ENCODE measurements around the gene CDHR3. TPM values are rescaled to one million over a fixed set of nuclear protein-coding genes. Genes with fewer than 3 reads are reported as not detected.
"Not testable (repeated sequence)": the region's sequence is repeated elsewhere in the genome, so short reads cannot be mapped to it uniquely, and the experiment has no call there.

The CDHR3 gene
- total RNA-seq, 1 donor from 2014 or later = 3.1 TPM

GRCh38 chr7:105979405-105979804 lies 16.3 kb downstream of the CDHR3 start:
- H4K20me1 ChIP-seq (ENCODE audit: insufficient read depth, low read length) = no peaks in the 10 kb centered on the region
- H3K4me3 ChIP-seq (ENCODE audit: insufficient read depth, low read depth, low read length) = no peak overlapping the region

GRCh38 chr7:105980645-105981396 lies 17.8 kb downstream of the CDHR3 start:
- Histone ChIP-seq H3K4me3 (ENCODE audit: insufficient read depth, low read depth, low read length) (no peak overlapping the region), H3K9me3 (ENCODE audit: insufficient read depth, low read depth, low read length) (no peaks in the 10 kb centered on the region), H3K27ac (ENCODE audit: low read depth, low read length) (no peak overlapping the region), H3K79me2 (ENCODE audit: insufficient read depth, low read length) (no peaks in the 10 kb centered on the region), H3K4me1 (ENCODE audit: insufficient read depth, low read length) (no peaks in the 10 kb centered on the region), H3K36me3 (ENCODE audit: insufficient read depth, low read length) (no peaks in the 10 kb centered on the region), H2AFZ (ENCODE audit: low read depth, low read length) (no peak overlapping the region), H3K27me3 (ENCODE audit: insufficient read depth, low read length) (peaks cover 5% of the 10 kb centered on the region), H3K4me2 (ENCODE audit: low read length) (no peak overlapping the region), H3K9ac (ENCODE audit: low read length) (no peak overlapping the region), H4K20me1 (ENCODE audit: insufficient read depth, low read length) (no peaks in the 10 kb centered on the region)
- no peaks in the 10 kb centered on the region for H3K9me3 Mint-ChIP-seq (ENCODE audit: unreplicated experiment)
- FAIRE-seq (no peak), DNase-seq (ENCODE audit: low read depth) (no peak)
- TF ChIP-seq EZH2 (IDR thresholded peaks at IDR 0.05; ENCODE audit: insufficient read depth, low read length) = no peak
- no peak for TF ChIP-seq CTCF (IDR thresholded peaks at IDR 0.05; ENCODE audit: insufficient read depth, low read depth, low read length)
- H3K27ac Mint-ChIP-seq (ENCODE audit: unreplicated experiment) = no peak overlapping the region
- H3K4me3 Mint-ChIP-seq (ENCODE audit: unreplicated experiment) = no peak overlapping the region
- H3K4me1 Mint-ChIP-seq (ENCODE audit: low read depth, unreplicated experiment) = peaks cover 9% of the 10 kb centered on the region
- H3K27me3 Mint-ChIP-seq (ENCODE audit: low read depth, unreplicated experiment) = peaks cover 16% of the 10 kb centered on the region
- peaks cover 6% of the 10 kb centered on the region for H3K36me3 Mint-ChIP-seq (ENCODE audit: low read depth, unreplicated experiment)

More at GRCh38 chr7:105979405-105979804, 16.3 kb downstream of the CDHR3 start:
- Mint-ChIP-seq H3K27ac (ENCODE audit: unreplicated experiment) (no peak overlapping the region), H3K27me3 (ENCODE audit: low read depth, unreplicated experiment) (peaks cover 21% of the 10 kb centered on the region), H3K4me1 (ENCODE audit: low read depth, unreplicated experiment) (peaks cover 11% of the 10 kb centered on the region), H3K4me3 (ENCODE audit: unreplicated experiment) (no peak overlapping the region), H3K36me3 (ENCODE audit: low read depth, unreplicated experiment) (peaks cover 9% of the 10 kb centered on the region), H3K9me3 (ENCODE audit: unreplicated experiment) (peaks cover 2% of the 10 kb centered on the region)
- H3K27ac ChIP-seq (ENCODE audit: low read depth, low read length) = no peak overlapping the region
- no peak overlapping the region for H2AFZ ChIP-seq (ENCODE audit: low read depth, low read length)
- H3K4me1 ChIP-seq (ENCODE audit: insufficient read depth, low read length) = no peaks in the 10 kb centered on the region
- H3K9me3 ChIP-seq (ENCODE audit: insufficient read depth, low read depth, low read length) = no peaks in the 10 kb centered on the region
- no peak overlapping the region for H3K9ac ChIP-seq (ENCODE audit: low read length)
- no peaks in the 10 kb centered on the region for H3K36me3 ChIP-seq (ENCODE audit: insufficient read depth, low read length)
- TF ChIP-seq CTCF (IDR thresholded peaks at IDR 0.05; ENCODE audit: insufficient read depth, low read depth, low read length) = no peak
- TF ChIP-seq EZH2 (IDR thresholded peaks at IDR 0.05; ENCODE audit: insufficient read depth, low read length) = no peak
- DNase-seq (ENCODE audit: low read depth) (no peak), FAIRE-seq (no peak)
- peaks cover 4% of the 10 kb centered on the region for H3K27me3 ChIP-seq (ENCODE audit: insufficient read depth, low read length)
- H3K4me2 ChIP-seq (ENCODE audit: low read length) = no peak overlapping the region
- no peaks in the 10 kb centered on the region for H3K79me2 ChIP-seq (ENCODE audit: insufficient read depth, low read length)

DNA sequence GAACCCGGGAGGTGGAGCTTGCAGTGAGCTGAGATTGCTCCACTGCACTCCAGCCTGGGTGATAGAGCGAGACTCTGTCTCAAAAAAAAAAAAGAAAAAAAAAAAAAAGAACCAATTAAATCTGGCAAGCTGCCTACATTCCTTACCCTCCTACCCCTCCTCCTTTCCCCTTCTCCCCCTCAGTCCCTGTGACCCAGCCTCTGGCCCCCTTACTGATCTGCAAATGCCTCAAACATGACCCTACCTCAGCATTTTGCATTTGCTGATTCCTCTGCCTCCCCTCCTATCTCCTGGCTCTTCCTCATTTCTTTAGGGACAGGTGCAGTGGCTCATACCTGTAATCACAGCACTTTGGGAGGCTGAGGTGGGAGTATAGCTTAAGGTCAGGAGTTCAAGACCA lies 19.3 kb downstream of the CDHR3 start:
- H3K4me1 Mint-ChIP-seq (ENCODE audit: low read depth, unreplicated experiment) = peaks cover 9% of the 10 kb centered on the region
- Histone ChIP-seq H2AFZ (ENCODE audit: low read depth, low read length) (no peak overlapping the region), H3K4me2 (ENCODE audit: low read length) (no peak overlapping the region), H3K27me3 (ENCODE audit: insufficient read depth, low read length) (peaks cover 11% of the 10 kb centered on the region), H3K4me3 (ENCODE audit: insufficient read depth, low read depth, low read length) (no peak overlapping the region), H3K9ac (ENCODE audit: low read length) (no peak overlapping the region), H3K9me3 (ENCODE audit: insufficient read depth, low read depth, low read length) (no peaks in the 10 kb centered on the region), H3K79me2 (ENCODE audit: insufficient read depth, low read length) (no peaks in the 10 kb centered on the region), H3K27ac (ENCODE audit: low read depth, low read length) (no peak overlapping the region), H4K20me1 (ENCODE audit: insufficient read depth, low read length) (no peaks in the 10 kb centered on the region), H3K36me3 (ENCODE audit: insufficient read depth, low read length) (no peaks in the 10 kb centered on the region), H3K4me1 (ENCODE audit: insufficient read depth, low read length) (no peaks in the 10 kb centered on the region)
- DNase-seq (ENCODE audit: low read depth) (no peak), FAIRE-seq (no peak)
- no peaks in the 10 kb centered on the region for H3K9me3 Mint-ChIP-seq (ENCODE audit: unreplicated experiment)
- peaks cover 15% of the 10 kb centered on the region for H3K27me3 Mint-ChIP-seq (ENCODE audit: low read depth, unreplicated experiment)
- H3K27ac Mint-ChIP-seq (ENCODE audit: unreplicated experiment) = no peak overlapping the region
- H3K36me3 Mint-ChIP-seq (ENCODE audit: low read depth, unreplicated experiment) = peaks cover 5% of the 10 kb centered on the region
- TF ChIP-seq EZH2 (IDR thresholded peaks at IDR 0.05; ENCODE audit: insufficient read depth, low read length) (no peak), CTCF (IDR thresholded peaks at IDR 0.05; ENCODE audit: insufficient read depth, low read depth, low read length) (no peak)
- H3K4me3 Mint-ChIP-seq (ENCODE audit: unreplicated experiment) = no peak overlapping the region

DNA sequence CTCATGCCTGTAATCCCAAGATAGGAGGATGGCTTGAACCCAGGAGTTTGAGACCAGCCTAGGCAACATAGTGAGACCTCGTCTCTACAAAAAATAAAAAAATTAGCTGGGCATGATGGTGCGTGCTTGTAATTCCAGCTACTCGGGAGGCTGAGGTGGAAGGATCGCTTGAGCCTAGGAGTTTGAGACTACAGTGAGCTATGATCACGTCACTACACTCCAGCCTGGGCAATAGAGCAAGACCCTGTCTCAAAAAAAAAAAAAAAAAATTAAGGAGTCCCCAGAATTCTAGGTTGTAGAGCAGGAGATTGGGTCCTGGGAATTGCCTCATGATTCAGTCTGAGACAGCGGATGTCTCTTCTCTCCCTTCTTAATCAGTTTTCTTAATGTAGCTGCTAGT lies 21.7 kb downstream of the CDHR3 start:
- not testable (repeated sequence) for H3K27ac Mint-ChIP-seq (ENCODE audit: unreplicated experiment); H2AFZ ChIP-seq (ENCODE audit: low read depth, low read length); FAIRE-seq; H3K9ac ChIP-seq (ENCODE audit: low read length); H3K79me2 ChIP-seq (ENCODE audit: insufficient read depth, low read length); H4K20me1 ChIP-seq (ENCODE audit: insufficient read depth, low read length); H3K27ac ChIP-seq (ENCODE audit: low read depth, low read length); H3K4me3 Mint-ChIP-seq (ENCODE audit: unreplicated experiment); H3K36me3 Mint-ChIP-seq (ENCODE audit: low read depth, unreplicated experiment); H3K4me1 ChIP-seq (ENCODE audit: insufficient read depth, low read length); H3K4me2 ChIP-seq (ENCODE audit: low read length); H3K9me3 ChIP-seq (ENCODE audit: insufficient read depth, low read depth, low read length); H3K27me3 ChIP-seq (ENCODE audit: insufficient read depth, low read length); DNase-seq (ENCODE audit: low read depth); H3K36me3 ChIP-seq (ENCODE audit: insufficient read depth, low read length); H3K9me3 Mint-ChIP-seq (ENCODE audit: unreplicated experiment); H3K4me3 ChIP-seq (ENCODE audit: insufficient read depth, low read depth, low read length)
- peaks cover 17% of the 10 kb centered on the region for H3K27me3 Mint-ChIP-seq (ENCODE audit: low read depth, unreplicated experiment)
- peaks cover 12% of the 10 kb centered on the region for H3K4me1 Mint-ChIP-seq (ENCODE audit: low read depth, unreplicated experiment)
